ENCODE measurements around the gene PACSIN1.

- TF ChIP-seq CTCF (conservative IDR thresholded peaks at IDR 0.05; ENCODE audit: low read length) (no peak), EZH2phosphoT487 (IDR thresholded peaks at IDR 0.05; ENCODE audit: borderline replicate concordance, low read depth, low read length) (no peak)
Observed at GRCh38 chr6:34489207-34489805, 23.4 kb downstream of the PACSIN1 start.

Data from OCI-LY7 (cell line).